GM12878 (cell line): ENCODE data around the gene HMX2. TPM values are rescaled to one million over a fixed set of nuclear protein-coding genes. Genes with fewer than 3 reads are reported as not detected.

Experiments used
- ATAC-seq: fragments of 200-7000 bp; cut with Tn5 transposase; 3 replicates; pipeline ENCODE4 v1.9.1; 2020; ENCODE audit warnings: mild to moderate bottlenecking, moderate library complexity
- BruUV-seq: library from RNA; stranded (reverse); fragments of 400-500 nt; replicated peaks from 2 replicates; lab custom pipeline; 2021; lab: Mats Ljungman, UMichigan
- CTCF ChIA-PET: fragments of 300-600 bp; sonication (Branson Sonifier 250); formaldehyde crosslinking; extraction: SDS; loops from one replicate; lab custom pipeline; 2021; ENCODE audit warnings: inconsistent platforms; lab: Yijun Ruan, JAX
- POLR2A ChIA-PET: fragments of 350-600 bp; formaldehyde crosslinking; extraction: SDS; loops from one replicate; lab custom pipeline; 2021; ENCODE audit warnings: inconsistent platforms; lab: Charles Lee
- RAD21 ChIA-PET: fragments of 300-600 bp; sonication (Branson Sonifier 250); formaldehyde crosslinking; loops from one replicate; lab custom pipeline; 2023; ENCODE audit warnings: antibody characterized with exemption; ENCODE audit not compliant: unreplicated experiment; lab: Charles Lee
- SMC1A ChIA-PET: fragments of 300-600 bp; sonication (Branson Sonifier 250); formaldehyde crosslinking; loops from one replicate; lab custom pipeline; 2023; ENCODE audit not compliant: unreplicated experiment, uncharacterized antibody; lab: Charles Lee
- DNase-seq: peaks from one replicate; pipeline ENCODE4 v3.0.0-alpha.2; 2011; ENCODE audit warnings: low read depth, low spot score
- FAIRE-seq: peaks from 3 replicates; lab custom pipeline; 2011; peaks lifted over from hg19 to GRCh38; lab: Jason Lieb, UNC
- H2AFZ ChIP-seq: 2 replicates; pipeline ENCODE4 v1.6.0; 2011; ENCODE audit warnings: low read depth, low read length, control low read depth; ENCODE audit not compliant: control insufficient read depth
- H3K27ac ChIP-seq: 2 replicates; pipeline ENCODE4 v1.5.1; 2011; ENCODE audit warnings: control low read depth; ENCODE audit not compliant: control insufficient read depth, insufficient read depth
- H3K27me3 ChIP-seq, 2 experiments: replicated peaks in 1 of 2; 2 replicates each; pipeline versions ENCODE4 v1.6.0 to v1.6.1; 2011; ENCODE audit warnings: low read length in 1 of 2; ENCODE audit not compliant: control insufficient read depth in 2 of 2, insufficient read depth in 2 of 2
- H3K36me3 ChIP-seq, 2 experiments: 2 replicates each; pipeline ENCODE4 v1.5.1; 2011; ENCODE audit warnings: low read length in 1 of 2; ENCODE audit not compliant: control insufficient read depth in 2 of 2, insufficient read depth in 2 of 2
- H3K4me1 ChIP-seq: 2 replicates; pipeline ENCODE4 v1.6.1; 2011; ENCODE audit warnings: mild to moderate bottlenecking, low read length, moderate library complexity, mixed read lengths; ENCODE audit not compliant: control insufficient read depth, insufficient read depth
- H3K4me2 ChIP-seq: 2 replicates; pipeline ENCODE4 v1.6.0; 2011; ENCODE audit warnings: control low read depth; ENCODE audit not compliant: control insufficient read depth, insufficient read depth
- H3K4me3 ChIP-seq: fragments of 200-600 bp; sonication (generic); 2 replicates; pipeline ENCODE4 v1.5.1; 2016
- H3K79me2 ChIP-seq: 2 replicates; pipeline ENCODE4 v1.6.0; 2011; ENCODE audit warnings: low read length; ENCODE audit not compliant: control insufficient read depth, insufficient read depth
- H3K9ac ChIP-seq: 2 replicates; pipeline ENCODE4 v1.8.0; 2011; ENCODE audit warnings: low read length, control low read depth, mixed read lengths; ENCODE audit not compliant: control insufficient read depth, insufficient read depth
- H3K9me3 ChIP-seq: replicated peaks from 3 replicates; pipeline ENCODE4 v1.5.1; 2011; ENCODE audit warnings: mild to moderate bottlenecking, low read length; ENCODE audit not compliant: control insufficient read depth, insufficient read depth
- H4K20me1 ChIP-seq: 2 replicates; pipeline ENCODE4 v1.6.0; 2011; ENCODE audit not compliant: control insufficient read depth, insufficient read depth
- GATAD2B ChIP-seq: fragments of 450-650 bp; conservative IDR thresholded peaks from 2 replicates; pipeline ENCODE4 v1.6.1; 2017; ENCODE audit warnings: low read depth, mild to moderate bottlenecking, moderate library complexity
- MYC ChIP-seq: IDR thresholded peaks from 2 replicates; pipeline ENCODE4 v1.6.1; 2011; ENCODE audit warnings: mild to moderate bottlenecking, low read length, moderate library complexity, inconsistent platforms; ENCODE audit not compliant: insufficient read depth, insufficient replicate concordance, insufficient read length, severe bottlenecking
- WGBS: methylation state at CpG from one replicate; pipeline ENCODE4 v1.1.6; 2016; ENCODE audit warnings: low lambda C conversion rate; ENCODE audit not compliant: insufficient replicate concordance, insufficient coverage; ENCODE audit errors: missing lambda C conversion rate; 5-methylcytosine and 5-hydroxymethylcytosine counted together
- in situ Hi-C: fragments of 300-500 bp; cut with MboI; formaldehyde crosslinking; loops from 9 replicates; pipeline ENCODE4 v1.14.3; 2018; ENCODE audit warnings: mixed read lengths
- intact Hi-C: fragments of 100-400 bp; cut with micrococcal nuclease; formaldehyde crosslinking; loops from one replicate; pipeline ENCODE4 v1.14.2; 2022; ENCODE audit not compliant: unreplicated experiment
- polyA plus RNA-seq, 11 experiments: library from polyadenylated mRNA; depleted of rRNA in 4 of 11; unstranded in 6 of 11; stranded (reverse) in 5 of 11; fragments of >200 nt; fragmentation: Nextera tagmentation in 4 of 11; fragmentation: Illumina TruSeq in 1 of 11; extraction: Ambion mirVana in 4 of 11; extraction: Trizol in 1 of 11; gene quantifications; 1 replicate in 1 of 11; 2 replicates in 10 of 11; pipeline versions ENCODE4 v1.2.1 to v1.2.3, GENCODE V29; 2011 to 2016; ENCODE audit warnings: inconsistent platforms in 2 of 11, missing spikeins in 2 of 11, low read depth in 1 of 11
- total RNA-seq, 4 experiments: library from RNA; depleted of rRNA in 3 of 4; stranded (reverse); fragments of >200 nt in 3 of 4; fragmentation: Illumina TruSeq in 1 of 4; extraction: Trizol in 1 of 4; gene quantifications; 2 replicates each; pipeline versions ENCODE4 v1.2.1 to v1.2.3, GENCODE V29; 2013 to 2021
- TF ChIP-seq, protein P1 (sequence below): fragments of 450-650 bp; IDR thresholded peaks from 2 replicates; pipeline ENCODE4 v1.6.1; 2018; ENCODE audit warnings: mild to moderate bottlenecking, low read depth, moderate library complexity; ENCODE audit not compliant: partially characterized antibody
- TF ChIP-seq, protein P2 (sequence below): IDR thresholded peaks from 2 replicates; pipeline ENCODE4 v1.6.1; 2011; ENCODE audit warnings: low read depth, low read length, improper control_type of control experiment, borderline replicate concordance

The HMX2 gene
- total and polyA plus RNA-seq, 10 of the 15 experiments (the other 5 are each of a cell fraction or from before 2014, with no cell fraction given) = 1.4 to 31.3 (median 16.8) TPM; not detected in 1

DNA sequence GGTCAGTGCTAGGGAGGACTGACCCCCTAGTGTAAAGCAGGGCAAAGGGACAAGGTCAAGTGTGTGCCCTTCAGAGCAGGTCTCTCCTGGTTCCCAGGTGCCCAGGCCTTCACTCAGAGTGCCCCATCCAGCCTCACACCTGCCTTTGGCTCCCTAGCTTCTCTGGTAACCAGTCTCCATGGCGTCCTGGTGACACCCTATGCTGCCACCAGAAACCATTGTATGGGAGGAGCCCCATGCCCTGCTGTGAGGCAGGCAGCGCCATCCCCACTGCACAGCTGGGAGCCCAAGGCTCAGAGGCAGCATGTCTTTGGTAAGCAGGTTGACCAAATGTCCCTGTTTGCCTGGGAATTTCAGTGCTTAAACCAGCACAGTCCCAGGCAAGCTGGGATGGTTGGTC is 45.3 kb upstream of the HMX2 start:
- intact Hi-C loops = no loop called here
- no peaks in the 10 kb centered on the region; a peak in 2 of 4 replicates for H3K27me3 ChIP-seq
- H3K36me3 ChIP-seq = no peaks in the 10 kb centered on the region
- H3K4me1 ChIP-seq = no peaks in the 10 kb centered on the region; the same call in 1 of the 2 replicates
- DNase-seq = no peak
- H3K9ac ChIP-seq = no peak overlapping the region
- H3K79me2 ChIP-seq = no peaks in the 10 kb centered on the region
- H3K9me3 ChIP-seq = no peaks in the 10 kb centered on the region; the same call in 2 of the 3 replicates
- SMC1A ChIA-PET = no interaction called here
- 0% methylated on average over 2 of the region's 2 CpGs for WGBS
- H3K4me3 ChIP-seq = no peak overlapping the region
- RAD21 ChIA-PET = no interaction called here
- no peak overlapping the region for H3K4me2 ChIP-seq
- FAIRE-seq = no peak
- no peak overlapping the region for H3K27ac ChIP-seq
- in situ Hi-C loops = no loop called here
- no peak overlapping the region for H2AFZ ChIP-seq
- no TSS peak for BruUV-seq
- CTCF ChIA-PET = no interaction called here
- ATAC-seq = no peak
- H4K20me1 ChIP-seq = no peaks in the 10 kb centered on the region
- TF ChIP-seq, protein P1, sequence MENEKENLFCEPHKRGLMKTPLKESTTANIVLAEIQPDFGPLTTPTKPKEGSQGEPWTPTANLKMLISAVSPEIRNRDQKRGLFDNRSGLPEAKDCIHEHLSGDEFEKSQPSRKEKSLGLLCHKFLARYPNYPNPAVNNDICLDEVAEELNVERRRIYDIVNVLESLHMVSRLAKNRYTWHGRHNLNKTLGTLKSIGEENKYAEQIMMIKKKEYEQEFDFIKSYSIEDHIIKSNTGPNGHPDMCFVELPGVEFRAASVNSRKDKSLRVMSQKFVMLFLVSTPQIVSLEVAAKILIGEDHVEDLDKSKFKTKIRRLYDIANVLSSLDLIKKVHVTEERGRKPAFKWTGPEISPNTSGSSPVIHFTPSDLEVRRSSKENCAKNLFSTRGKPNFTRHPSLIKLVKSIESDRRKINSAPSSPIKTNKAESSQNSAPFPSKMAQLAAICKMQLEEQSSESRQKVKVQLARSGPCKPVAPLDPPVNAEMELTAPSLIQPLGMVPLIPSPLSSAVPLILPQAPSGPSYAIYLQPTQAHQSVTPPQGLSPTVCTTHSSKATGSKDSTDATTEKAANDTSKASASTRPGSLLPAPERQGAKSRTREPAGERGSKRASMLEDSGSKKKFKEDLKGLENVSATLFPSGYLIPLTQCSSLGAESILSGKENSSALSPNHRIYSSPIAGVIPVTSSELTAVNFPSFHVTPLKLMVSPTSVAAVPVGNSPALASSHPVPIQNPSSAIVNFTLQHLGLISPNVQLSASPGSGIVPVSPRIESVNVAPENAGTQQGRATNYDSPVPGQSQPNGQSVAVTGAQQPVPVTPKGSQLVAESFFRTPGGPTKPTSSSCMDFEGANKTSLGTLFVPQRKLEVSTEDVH = no peak
- no peak for TF ChIP-seq MYC
- TF ChIP-seq, protein P2, sequence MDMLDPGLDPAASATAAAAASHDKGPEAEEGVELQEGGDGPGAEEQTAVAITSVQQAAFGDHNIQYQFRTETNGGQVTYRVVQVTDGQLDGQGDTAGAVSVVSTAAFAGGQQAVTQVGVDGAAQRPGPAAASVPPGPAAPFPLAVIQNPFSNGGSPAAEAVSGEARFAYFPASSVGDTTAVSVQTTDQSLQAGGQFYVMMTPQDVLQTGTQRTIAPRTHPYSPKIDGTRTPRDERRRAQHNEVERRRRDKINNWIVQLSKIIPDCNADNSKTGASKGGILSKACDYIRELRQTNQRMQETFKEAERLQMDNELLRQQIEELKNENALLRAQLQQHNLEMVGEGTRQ = no peak
- no peak for TF ChIP-seq GATAD2B
- POLR2A ChIA-PET = no interaction called here
